ENCODE measurements around the gene MED13L. TPM values are rescaled to one million over a fixed set of nuclear protein-coding genes. Genes with fewer than 3 reads are reported as not detected.

Gene MED13L
- total and polyA plus RNA-seq, 2 of the 8 experiments (the other 6 are each of a cell fraction or from before 2014, with no cell fraction given) = 15.9 to 51.7 TPM

DNA sequence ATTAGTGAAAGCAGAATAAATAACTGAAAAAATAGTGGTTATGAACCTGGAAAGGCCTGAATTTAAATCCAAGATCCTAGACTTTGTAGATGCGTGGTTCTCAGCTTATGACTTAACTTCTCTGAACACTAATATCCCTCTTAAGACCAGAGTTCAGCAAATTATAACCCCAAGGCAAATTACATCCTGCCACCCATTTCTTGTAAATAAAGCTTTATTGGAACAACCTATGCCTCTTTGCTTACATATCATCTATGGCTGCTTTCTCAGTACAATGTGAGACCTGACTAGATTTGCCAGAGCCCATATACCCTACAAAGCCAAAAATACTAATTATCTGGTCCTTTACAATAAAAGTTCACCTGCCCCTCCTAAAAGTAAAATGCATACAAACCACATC lies 199.1 kb downstream of the MED13L start:
- no peak for DNase-seq (ENCODE audit: low read depth in 1 of 2, low spot score in 2 of 2)
- Histone ChIP-seq H3K4me2 (ENCODE audit: insufficient read depth in 1 of 2, low read depth in 2 of 2, low read length in 2 of 2) (no peak overlapping the region), H3K23me2 (ENCODE audit: low read depth, low read length) (no peaks in the 10 kb centered on the region), H2AK5ac (ENCODE audit: low read depth, low read length) (no peak overlapping the region), H2BK5ac (ENCODE audit: low read depth, low read length) (no peak overlapping the region), H4K20me1 (replicated peaks in 1 of 2; ENCODE audit: control insufficient read depth in 1 of 2, insufficient read depth in 2 of 2, low read length in 2 of 2) (no peaks in the 10 kb centered on the region), H3K9me3 (ENCODE audit: insufficient read depth in 2 of 2, low read depth in 1 of 2, low read length in 1 of 2) (no peaks in the 10 kb centered on the region), H3K4me1 (replicated peaks in 1 of 4; ENCODE audit: control insufficient read depth in 3 of 4, insufficient read depth in 4 of 4, low read length in 3 of 4) (peaks cover 0 to 7% (median 0%) of the 10 kb centered on the region in 4 experiments; a peak in 2 of 7 replicates), H3K4ac (replicated peaks; ENCODE audit: insufficient read length, low read depth, low read length) (no peak overlapping the region), H2AFZ (ENCODE audit: low read length) (no peak overlapping the region), H3K14ac (ENCODE audit: insufficient read length) (no peak overlapping the region), H4K5ac (ENCODE audit: insufficient read length, low read depth, low read length) (no peak overlapping the region), H2BK15ac (ENCODE audit: low read length) (no peak overlapping the region), H3K23ac (ENCODE audit: insufficient read length) (no peak overlapping the region), H3K9ac (replicated peaks in 1 of 4; ENCODE audit: extremely low read depth in 1 of 4, low read depth in 3 of 4, low read length in 3 of 4) (no peak overlapping the region), H4K8ac (ENCODE audit: extremely low read depth, insufficient read depth, low read length) (no peak overlapping the region), H2BK20ac (ENCODE audit: low read length) (no peak overlapping the region), H3K27me3 (replicated peaks in 1 of 4; ENCODE audit: control insufficient read depth in 3 of 4, extremely low read depth in 1 of 4, insufficient read depth in 3 of 4, low read length in 3 of 4) (no peaks in the 10 kb centered on the region), H3K4me3 (ENCODE audit: extremely low read depth in 1 of 4, insufficient read depth in 2 of 4, low read depth in 3 of 4, low read length in 4 of 4) (no peak overlapping the region), H3K79me2 (ENCODE audit: control insufficient read depth in 1 of 2, insufficient read depth in 2 of 2, low read length in 2 of 2) (no peaks in the 10 kb centered on the region; a peak in 1 of 4 replicates), H3K56ac (replicated peaks; ENCODE audit: insufficient read length, low read depth, low read length) (no peak overlapping the region), H3K18ac (ENCODE audit: extremely low read depth, low read length) (no peak overlapping the region), H3K27ac (ENCODE audit: low read depth, low read length) (no peak overlapping the region), H2BK120ac (replicated peaks; ENCODE audit: low read depth, low read length) (no peak overlapping the region), H3K79me1 (ENCODE audit: low read depth, low read length) (no peaks in the 10 kb centered on the region), H4K91ac (replicated peaks; ENCODE audit: insufficient read length, low read length) (no peak overlapping the region), H2BK12ac (ENCODE audit: low read depth, low read length) (no peak overlapping the region), H3K36me3 (ENCODE audit: control insufficient read depth in 2 of 4, insufficient read depth in 4 of 4, low read length in 3 of 4) (no peaks in the 10 kb centered on the region)
- 96% methylated on average over 1 of the region's 1 CpG; no CpG with 5 or more reads in 1 of the 2 experiments for WGBS, 2 experiments (ENCODE audit: extremely low coverage in 1 of 2, insufficient coverage in 1 of 2, insufficient read length in 1 of 2, insufficient replicate concordance in 2 of 2, low coverage in 1 of 2, low lambda C conversion rate in 2 of 2, missing lambda C conversion rate in 1 of 2)
- FAIRE-seq = no peak
- ChIA-PET CTCF (ENCODE audit: partially characterized antibody) (interaction anchor here (0.8 to 2.8 kb wide), 2 partner anchors 11 to 95 kb away, joined by 3 to 9 read pairs; no protein-coding TSS in a partner anchor), POLR2A (ENCODE audit: partially characterized antibody) (no interaction called here)
- TF ChIP-seq CEBPB (IDR thresholded peaks at IDR 0.05; ENCODE audit: low read depth, low read length) (no peak), TAF1 (IDR thresholded peaks at IDR 0.05; ENCODE audit: low read depth, low read length) (no peak), SUZ12 (IDR thresholded peaks at IDR 0.05; ENCODE audit: low read length) (no peak), SRF (IDR thresholded peaks at IDR 0.05; ENCODE audit: low read depth, low read length) (no peak), CBX5 (IDR thresholded peaks at IDR 0.05; ENCODE audit: low read depth, low read length) (no peak), RNF2 (IDR thresholded peaks at IDR 0.05; ENCODE audit: borderline replicate concordance, low read depth, low read length, missing control alignments, poor library complexity, severe bottlenecking) (no peak), RAD21 (IDR thresholded peaks at IDR 0.05 in 1 of 2, conservative IDR thresholded peaks at IDR 0.05 in 1 of 2; ENCODE audit: low read depth in 2 of 2, low read length in 2 of 2) (no peak), KDM5A (IDR thresholded peaks at IDR 0.05; ENCODE audit: low read length) (no peak), SP1 (IDR thresholded peaks at IDR 0.05; ENCODE audit: low read depth, low read length) (no peak), RXRA (IDR thresholded peaks at IDR 0.05; ENCODE audit: insufficient read depth, low read depth, low read length) (no peak), SAP30 (IDR thresholded peaks at IDR 0.05; ENCODE audit: insufficient read depth, insufficient replicate concordance, low read length) (no peak)
- TF ChIP-seq, protein P1, sequence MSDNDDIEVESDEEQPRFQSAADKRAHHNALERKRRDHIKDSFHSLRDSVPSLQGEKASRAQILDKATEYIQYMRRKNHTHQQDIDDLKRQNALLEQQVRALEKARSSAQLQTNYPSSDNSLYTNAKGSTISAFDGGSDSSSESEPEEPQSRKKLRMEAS (IDR thresholded peaks at IDR 0.05) = no peak
- TF ChIP-seq, protein P2, sequence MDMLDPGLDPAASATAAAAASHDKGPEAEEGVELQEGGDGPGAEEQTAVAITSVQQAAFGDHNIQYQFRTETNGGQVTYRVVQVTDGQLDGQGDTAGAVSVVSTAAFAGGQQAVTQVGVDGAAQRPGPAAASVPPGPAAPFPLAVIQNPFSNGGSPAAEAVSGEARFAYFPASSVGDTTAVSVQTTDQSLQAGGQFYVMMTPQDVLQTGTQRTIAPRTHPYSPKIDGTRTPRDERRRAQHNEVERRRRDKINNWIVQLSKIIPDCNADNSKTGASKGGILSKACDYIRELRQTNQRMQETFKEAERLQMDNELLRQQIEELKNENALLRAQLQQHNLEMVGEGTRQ (IDR thresholded peaks at IDR 0.05; ENCODE audit: low read length) = no peak
